ENCODE data around the gene DOCK1.

Gene DOCK1

DNA sequence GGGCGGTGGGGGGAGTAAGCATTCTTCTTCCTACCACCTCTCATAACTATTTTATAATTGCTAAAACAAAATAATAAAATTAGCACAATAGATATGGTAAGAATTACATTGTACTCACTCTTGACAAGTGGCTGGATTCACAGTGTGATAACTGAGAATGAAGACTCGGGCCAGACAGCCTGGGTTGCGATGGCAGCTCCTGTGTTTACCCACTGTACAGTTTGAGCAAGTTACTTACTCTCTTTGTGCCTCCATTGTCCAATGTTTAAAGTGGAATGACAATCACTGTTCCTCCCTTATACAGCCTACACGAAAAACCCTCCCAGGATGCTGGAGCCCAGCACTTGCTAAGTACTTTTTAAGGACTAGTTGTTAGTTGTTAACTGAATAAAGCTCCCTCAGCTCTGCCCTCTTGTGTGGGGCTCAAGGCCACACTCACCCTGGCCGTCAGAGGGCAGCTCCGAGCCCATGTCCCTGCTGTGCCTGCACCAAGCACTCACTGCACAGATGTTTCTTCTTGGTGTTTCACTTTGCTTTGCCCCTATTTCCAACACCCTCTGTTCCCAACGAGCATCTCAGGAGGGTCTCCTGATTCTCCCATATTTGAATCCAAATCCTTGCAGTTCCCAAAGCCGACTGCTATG, 587.5 kb downstream of the DOCK1 start:
- 80% methylated on average over 7 to 8 of the region's 8 CpGs for WGBS, 2 experiments
- Histone ChIP-seq H3K4me1 (ENCODE audit: control insufficient read depth, insufficient read depth, low read length) (no peaks in the 10 kb centered on the region), H3K27me3 (ENCODE audit: control insufficient read depth, insufficient read depth, low read length, poor library complexity, severe bottlenecking) (no peaks in the 10 kb centered on the region), H3K36me3 (ENCODE audit: control insufficient read depth, insufficient read depth, low read length) (no peaks in the 10 kb centered on the region), H3K9me3 (ENCODE audit: control insufficient read depth, low read length) (no peaks in the 10 kb centered on the region), H3K4me3 (ENCODE audit: insufficient read depth, low read depth, low read length) (no peak overlapping the region), H3K27ac (ENCODE audit: insufficient read depth, low read depth, low read length, poor library complexity, severe bottlenecking) (no peak overlapping the region)

GRCh38 chr10:127496035-127496434, 590.8 kb downstream of the DOCK1 start:
- no peaks in the 10 kb centered on the region for H3K36me3 ChIP-seq (ENCODE audit: control insufficient read depth, insufficient read depth, low read length)
- H3K27ac ChIP-seq (ENCODE audit: insufficient read depth, low read depth, low read length, poor library complexity, severe bottlenecking) = no peak overlapping the region
- no peaks in the 10 kb centered on the region for H3K9me3 ChIP-seq (ENCODE audit: control insufficient read depth, low read length)
- no peak overlapping the region for H3K4me3 ChIP-seq (ENCODE audit: insufficient read depth, low read depth, low read length)
- no peaks in the 10 kb centered on the region for H3K27me3 ChIP-seq (ENCODE audit: control insufficient read depth, insufficient read depth, low read length, poor library complexity, severe bottlenecking)
- no peaks in the 10 kb centered on the region for H3K4me1 ChIP-seq (ENCODE audit: control insufficient read depth, insufficient read depth, low read length)
- 93 to 95% methylated on average over 13 of the region's 13 CpGs for WGBS, 2 experiments

DNA sequence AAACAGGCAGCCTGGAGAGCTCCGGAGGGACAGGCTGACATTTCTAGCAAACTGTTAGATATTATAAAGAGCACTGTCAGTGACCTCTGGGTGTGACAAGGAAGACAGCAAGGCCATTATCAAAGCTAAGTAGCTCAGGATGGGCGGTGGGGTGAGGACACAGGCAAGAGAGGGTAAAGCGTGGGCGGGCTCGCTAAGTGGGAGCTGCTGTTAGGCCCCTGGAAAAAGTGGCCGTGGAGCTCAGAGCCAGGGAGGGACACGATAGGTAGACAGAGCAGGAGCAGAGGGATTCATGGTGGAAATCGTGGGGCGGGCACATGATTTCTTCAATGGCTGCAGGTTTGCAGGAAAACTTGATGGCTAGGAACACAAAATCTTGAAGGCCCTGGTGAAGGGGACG, 592.5 kb downstream of the DOCK1 start:
- Histone ChIP-seq H3K27me3 (ENCODE audit: control insufficient read depth, insufficient read depth, low read length, poor library complexity, severe bottlenecking) (no peaks in the 10 kb centered on the region), H3K36me3 (ENCODE audit: control insufficient read depth, insufficient read depth, low read length) (no peaks in the 10 kb centered on the region), H3K9me3 (ENCODE audit: control insufficient read depth, low read length) (no peaks in the 10 kb centered on the region), H3K4me3 (ENCODE audit: insufficient read depth, low read depth, low read length) (no peak overlapping the region), H3K27ac (ENCODE audit: insufficient read depth, low read depth, low read length, poor library complexity, severe bottlenecking) (no peak overlapping the region), H3K4me1 (ENCODE audit: control insufficient read depth, insufficient read depth, low read length) (no peaks in the 10 kb centered on the region)
- WGBS, 2 experiments = 92 to 93% methylated on average over 10 of the region's 10 CpGs

GRCh38 chr10:127498087-127498486, 592.9 kb downstream of the DOCK1 start:
- Histone ChIP-seq H3K9me3 (ENCODE audit: control insufficient read depth, low read length) (no peaks in the 10 kb centered on the region), H3K36me3 (ENCODE audit: control insufficient read depth, insufficient read depth, low read length) (no peaks in the 10 kb centered on the region), H3K4me3 (ENCODE audit: insufficient read depth, low read depth, low read length) (no peak overlapping the region), H3K27me3 (ENCODE audit: control insufficient read depth, insufficient read depth, low read length, poor library complexity, severe bottlenecking) (no peaks in the 10 kb centered on the region), H3K27ac (ENCODE audit: insufficient read depth, low read depth, low read length, poor library complexity, severe bottlenecking) (no peak overlapping the region), H3K4me1 (ENCODE audit: control insufficient read depth, insufficient read depth, low read length) (no peaks in the 10 kb centered on the region)
- WGBS, 2 experiments = 91 to 94% methylated on average over 14 of the region's 14 CpGs

DNA sequence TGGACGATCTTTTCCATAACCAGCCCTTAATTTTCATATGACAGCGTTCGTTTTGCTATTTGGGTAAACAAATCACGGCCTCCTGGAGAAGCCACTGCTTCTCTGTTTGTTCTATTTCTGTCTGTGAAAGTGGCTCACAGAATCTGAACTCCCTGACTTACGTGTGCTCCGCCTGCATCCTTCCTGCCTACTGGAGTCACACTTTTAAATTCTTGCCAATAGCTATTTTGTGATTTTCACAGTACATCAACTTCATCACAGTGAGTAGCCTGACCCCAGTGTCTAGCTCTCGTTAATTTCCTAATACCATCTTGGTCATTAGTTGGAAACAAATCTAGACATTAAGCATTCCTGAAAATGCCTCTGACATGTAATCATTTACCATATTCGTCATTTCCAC, 594.9 kb downstream of the DOCK1 start:
- Histone ChIP-seq H3K27ac (ENCODE audit: insufficient read depth, low read depth, low read length, poor library complexity, severe bottlenecking) (no peak overlapping the region), H3K9me3 (ENCODE audit: control insufficient read depth, low read length) (no peaks in the 10 kb centered on the region), H3K36me3 (ENCODE audit: control insufficient read depth, insufficient read depth, low read length) (no peaks in the 10 kb centered on the region), H3K27me3 (ENCODE audit: control insufficient read depth, insufficient read depth, low read length, poor library complexity, severe bottlenecking) (no peaks in the 10 kb centered on the region), H3K4me3 (ENCODE audit: insufficient read depth, low read depth, low read length) (no peak overlapping the region), H3K4me1 (ENCODE audit: control insufficient read depth, insufficient read depth, low read length) (no peaks in the 10 kb centered on the region)
- 91 to 92% methylated on average over 8 of the region's 8 CpGs for WGBS, 2 experiments

Data from ectodermal cell (in vitro differentiated cells).